GM13977 (cell line): ENCODE results near the gene CD55.

Experiments used
- DNase-seq: peaks from one replicate; pipeline ENCODE4 v3.0.0; 2012; ENCODE audit warnings: low spot score
- CTCF ChIP-seq: IDR thresholded peaks from 2 replicates; pipeline ENCODE4 v1.5.1; 2012; ENCODE audit warnings: mild to moderate bottlenecking, control low read depth; ENCODE audit not compliant: insufficient read depth; ENCODE audit errors: extremely low read depth, missing control alignments
- in situ Hi-C: fragments of 300-500 bp; cut with MboI; formaldehyde crosslinking; loops from one replicate; pipeline ENCODE4 v1.12.0; 2022; ENCODE audit warnings: low sequenced_read_pairs, low pct_unique_long_range_greater_than_20kb, mixed read lengths, inconsistent platforms; ENCODE audit not compliant: unreplicated experiment

CD55 gene

GRCh38 chr1:207282058-207282457, 39.4 kb upstream of the CD55 start:
- in situ Hi-C loops: no loop called here
- TF ChIP-seq CTCF: no peak
- no peak for DNase-seq

- DNase-seq: no peak
- in situ Hi-C loops: no loop called here
- TF ChIP-seq CTCF: no peak
Measured at GRCh38 chr1:207282496-207283380, 38.7 kb upstream of the CD55 start.

- in situ Hi-C loops: no loop called here
- no peak for DNase-seq
- TF ChIP-seq CTCF: no peak
Measured at GRCh38 chr1:207283421-207283820, 38.1 kb upstream of the CD55 start.

- in situ Hi-C loops: no loop called here
- DNase-seq: no peak
- no peak for TF ChIP-seq CTCF
Measured at GRCh38 chr1:207284209-207284897, 37.1 kb upstream of the CD55 start.

GRCh38 chr1:207286786-207287468, 34.6 kb upstream of the CD55 start:
- no peak for DNase-seq
- in situ Hi-C loops: no loop called here
- TF ChIP-seq CTCF: no peak

- in situ Hi-C loops: no loop called here
- DNase-seq: no peak
- TF ChIP-seq CTCF: no peak
Measured at GRCh38 chr1:207288315-207288714, 33.2 kb upstream of the CD55 start.
